AG04449 (cell line): ENCODE results near the gene SH2B2.

Experiments
- CTCF ChIA-PET: fragments of 350-600 bp; formaldehyde crosslinking; extraction: SDS; loops from one replicate; lab custom pipeline; 2021; ENCODE audit warnings: antibody characterized with exemption; lab: Yijun Ruan, JAX
- POLR2A ChIA-PET: fragments of 400-600, 350-600 bp; formaldehyde crosslinking; extraction: SDS; loops from one replicate; lab custom pipeline; 2020; ENCODE audit warnings: antibody characterized with exemption, inconsistent platforms; lab: Yijun Ruan, JAX
- DNase-seq: peaks from one replicate; pipeline ENCODE4 v3.0.0-alpha.2; 2010; ENCODE audit warnings: low read depth, low spot score
- H3K4me3 ChIP-seq: 2 replicates; pipeline ENCODE4 v1.5.1; 2011; ENCODE audit warnings: low read depth, mild to moderate bottlenecking, control low read depth, low read length
- TF ChIP-seq, protein P1 (sequence below): IDR thresholded peaks from one replicate; pipeline ENCODE4 v1.5.1; 2011; ENCODE audit warnings: mild to moderate bottlenecking, moderate library complexity, low read length, control low read depth, inconsistent platforms; ENCODE audit not compliant: insufficient read depth; ENCODE audit errors: missing control alignments

SH2B2 gene

DNA sequence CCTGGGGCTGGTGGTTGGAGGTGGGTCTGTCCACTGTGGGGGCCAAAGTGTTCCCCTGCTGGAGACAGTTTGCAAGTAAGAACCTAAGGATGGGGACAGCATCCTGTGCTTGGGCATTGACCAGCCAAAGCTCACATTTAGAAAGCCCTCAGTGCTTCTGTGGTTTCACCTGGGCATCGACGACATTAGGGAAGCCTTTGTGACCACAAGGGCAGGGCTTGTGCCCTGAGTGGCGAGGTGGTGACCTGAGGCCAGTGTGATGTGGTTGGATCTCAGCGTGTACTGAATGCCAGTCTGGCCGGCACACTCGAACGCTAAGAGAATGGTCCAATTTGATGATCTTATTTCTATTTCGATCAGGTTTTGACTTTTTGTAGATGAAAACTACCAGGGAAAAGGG is 32.1 kb upstream of the SH2B2 start:
- DNase-seq: no peak
- TF ChIP-seq, protein P1, sequence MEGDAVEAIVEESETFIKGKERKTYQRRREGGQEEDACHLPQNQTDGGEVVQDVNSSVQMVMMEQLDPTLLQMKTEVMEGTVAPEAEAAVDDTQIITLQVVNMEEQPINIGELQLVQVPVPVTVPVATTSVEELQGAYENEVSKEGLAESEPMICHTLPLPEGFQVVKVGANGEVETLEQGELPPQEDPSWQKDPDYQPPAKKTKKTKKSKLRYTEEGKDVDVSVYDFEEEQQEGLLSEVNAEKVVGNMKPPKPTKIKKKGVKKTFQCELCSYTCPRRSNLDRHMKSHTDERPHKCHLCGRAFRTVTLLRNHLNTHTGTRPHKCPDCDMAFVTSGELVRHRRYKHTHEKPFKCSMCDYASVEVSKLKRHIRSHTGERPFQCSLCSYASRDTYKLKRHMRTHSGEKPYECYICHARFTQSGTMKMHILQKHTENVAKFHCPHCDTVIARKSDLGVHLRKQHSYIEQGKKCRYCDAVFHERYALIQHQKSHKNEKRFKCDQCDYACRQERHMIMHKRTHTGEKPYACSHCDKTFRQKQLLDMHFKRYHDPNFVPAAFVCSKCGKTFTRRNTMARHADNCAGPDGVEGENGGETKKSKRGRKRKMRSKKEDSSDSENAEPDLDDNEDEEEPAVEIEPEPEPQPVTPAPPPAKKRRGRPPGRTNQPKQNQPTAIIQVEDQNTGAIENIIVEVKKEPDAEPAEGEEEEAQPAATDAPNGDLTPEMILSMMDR: no peak
- CTCF ChIA-PET: interaction anchor here (0.7 to 3.3 kb wide), 2 partner anchors 17 to 655 kb away, joined by 3 to 17 read pairs; no protein-coding TSS in a partner anchor
- H3K4me3 ChIP-seq: no peak overlapping the region
- POLR2A ChIA-PET: no interaction called here

DNA sequence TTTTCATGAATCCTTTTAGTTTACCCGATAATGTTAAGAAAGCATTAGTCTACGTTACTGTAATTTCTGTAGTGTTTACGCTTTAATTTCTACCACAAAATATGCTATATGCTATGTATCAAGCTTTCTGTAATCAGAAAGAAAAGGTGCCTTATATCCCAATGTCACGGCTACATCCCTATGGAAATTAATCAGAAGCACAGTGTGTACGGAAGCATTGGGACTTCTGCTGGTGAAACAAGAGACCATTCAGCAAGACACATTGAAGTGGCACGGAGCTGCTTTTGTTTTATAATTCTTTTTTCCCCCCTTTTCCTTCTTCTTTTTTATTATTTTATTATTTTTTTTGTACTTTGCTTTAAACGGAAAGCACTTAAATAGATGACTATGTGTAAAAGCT is 31.2 kb upstream of the SH2B2 start:
- no peak for DNase-seq
- POLR2A ChIA-PET: no interaction called here
- CTCF ChIA-PET: interaction anchor here (0.8 to 2.3 kb wide), 4 partner anchors 10 to 567 kb away, joined by 3 to 7 read pairs (median 5); no protein-coding TSS in a partner anchor
- TF ChIP-seq, protein P1: no peak
- H3K4me3 ChIP-seq: no peak overlapping the region

DNA sequence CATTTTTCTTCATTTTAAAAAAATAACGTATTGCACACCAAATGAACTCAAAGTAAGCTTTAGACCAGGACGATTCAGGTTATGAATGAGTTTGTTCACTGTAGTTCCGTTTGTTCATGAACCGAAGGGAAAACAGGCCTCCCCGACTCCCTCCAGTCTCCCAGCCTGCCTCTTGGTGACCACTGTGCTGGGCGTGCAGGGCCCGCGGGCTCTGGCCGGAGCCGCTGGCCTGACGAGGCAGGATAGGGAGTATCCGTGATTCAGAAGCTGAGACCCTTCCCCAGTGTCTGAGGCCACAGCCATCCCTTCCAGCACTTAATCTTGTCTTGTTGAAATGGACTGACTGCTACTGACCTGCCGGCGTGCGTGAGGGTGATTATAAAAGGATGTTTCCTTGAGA is 30.8 kb upstream of the SH2B2 start:
- DNase-seq: no peak
- TF ChIP-seq, protein P1: no peak
- POLR2A ChIA-PET: no interaction called here
- CTCF ChIA-PET: interaction anchor here (0.8 to 2.3 kb wide), 4 partner anchors 10 to 567 kb away, joined by 3 to 7 read pairs (median 5); no protein-coding TSS in a partner anchor
- H3K4me3 ChIP-seq: no peak overlapping the region

DNA sequence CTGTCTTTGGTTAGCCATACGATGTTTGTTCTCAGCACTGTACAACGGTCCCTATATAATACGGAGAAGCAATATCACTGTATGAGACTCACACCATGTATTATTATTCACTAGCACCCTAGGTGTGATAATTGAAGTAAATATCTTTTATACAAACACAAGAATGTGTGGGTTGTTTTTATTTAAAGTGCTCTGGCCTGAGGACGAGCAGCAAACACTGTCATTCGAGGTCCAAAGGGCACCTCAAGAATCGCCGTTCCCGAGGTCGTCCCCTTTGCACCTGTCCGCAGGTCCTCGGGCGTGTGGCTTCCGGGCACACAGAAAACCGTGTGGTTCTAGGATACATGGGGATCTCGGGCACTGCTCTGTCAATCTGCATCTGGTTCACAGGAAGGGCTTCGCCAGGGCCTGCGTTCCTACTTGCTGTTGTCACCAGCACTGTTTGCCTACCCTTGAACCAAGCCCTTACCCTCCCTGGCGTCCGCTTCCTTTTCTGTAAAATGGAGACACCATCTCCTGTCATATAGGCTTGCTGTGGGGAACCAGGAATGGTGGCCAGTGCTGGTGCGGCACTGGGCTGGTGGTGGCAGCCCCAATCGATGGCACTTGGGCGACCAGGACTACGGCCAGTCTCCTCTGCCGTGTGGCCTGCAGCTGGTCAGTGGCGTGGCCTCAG is 28.5 kb upstream of the SH2B2 start:
- ChIA-PET CTCF (interaction anchor here (1.0 kb wide), 1 partner anchor 655 kb away, joined by 4 read pairs; no protein-coding TSS in a partner anchor), POLR2A (no interaction called here)
- TF ChIP-seq, protein P1: no peak
- no peak for DNase-seq
- H3K4me3 ChIP-seq: no peak overlapping the region

DNA sequence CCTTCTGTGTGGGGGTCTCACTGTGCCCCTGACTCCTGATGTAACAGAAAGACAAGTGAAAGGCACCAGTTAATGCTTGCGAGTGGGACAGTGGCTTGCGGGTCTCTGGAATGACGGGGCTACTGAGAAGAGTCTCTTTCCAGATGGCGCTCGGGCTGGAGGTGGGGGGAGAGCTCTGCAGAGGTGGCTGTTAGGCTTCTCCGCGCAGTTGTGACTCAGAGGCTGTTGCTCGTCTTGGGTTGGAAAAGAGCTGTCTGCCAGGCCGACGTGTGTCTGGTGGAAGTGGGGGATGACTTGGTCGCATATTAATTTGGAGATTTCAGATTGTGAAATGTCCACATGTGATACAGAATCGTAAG is 27.9 kb upstream of the SH2B2 start:
- H3K4me3 ChIP-seq: no peak overlapping the region
- no peak for DNase-seq
- TF ChIP-seq, protein P1: no peak
- CTCF ChIA-PET: interaction anchor here (1.0 kb wide), 1 partner anchor 656 kb away, joined by 4 read pairs; no protein-coding TSS in a partner anchor
- POLR2A ChIA-PET: no interaction called here

DNA sequence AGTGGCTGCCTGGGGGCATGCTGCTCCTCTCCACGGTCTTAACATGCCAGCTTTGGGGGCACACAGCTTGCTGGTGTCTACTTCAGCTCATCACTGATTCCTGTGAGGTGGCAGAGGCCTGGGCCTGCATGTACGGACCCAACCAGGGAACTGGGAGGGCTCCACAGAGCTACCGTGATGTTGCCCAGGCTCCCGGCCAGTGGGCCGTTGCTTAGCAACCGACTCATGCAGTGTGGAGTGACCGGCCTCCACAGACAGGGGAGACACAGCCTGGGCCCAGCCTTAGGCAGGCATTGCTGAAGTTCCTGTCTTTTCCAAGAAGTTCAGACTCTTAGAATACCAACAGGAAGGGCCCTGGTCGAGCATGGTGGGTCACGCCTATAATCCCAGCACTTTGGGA is 25.8 kb upstream of the SH2B2 start:
- ChIA-PET POLR2A (no interaction called here), CTCF (interaction anchor here (0.6 to 1.5 kb wide), 2 partner anchors 12 to 744 kb away, joined by 3 to 7 read pairs; no protein-coding TSS in a partner anchor)
- H3K4me3 ChIP-seq: no peak overlapping the region
- DNase-seq: no peak
- TF ChIP-seq, protein P1: no peak
